PC-9 (cell line): ENCODE results near the gene ZNF638.

Source experiments
- EZH2 ChIP-seq: fragments of 200-600 bp; sonication (generic); IDR thresholded peaks from 2 replicates; pipeline ENCODE4 v1.8.0; 2017; ENCODE audit warnings: antibody characterized with exemption, low read depth
- TF ChIP-seq, protein P1 (sequence below): fragments of 200-600 bp; sonication (generic); conservative IDR thresholded peaks from 2 replicates; pipeline ENCODE4 v1.6.1; 2017; ENCODE audit warnings: mixed run types, antibody characterized with exemption, mild to moderate bottlenecking, moderate library complexity

DNA sequence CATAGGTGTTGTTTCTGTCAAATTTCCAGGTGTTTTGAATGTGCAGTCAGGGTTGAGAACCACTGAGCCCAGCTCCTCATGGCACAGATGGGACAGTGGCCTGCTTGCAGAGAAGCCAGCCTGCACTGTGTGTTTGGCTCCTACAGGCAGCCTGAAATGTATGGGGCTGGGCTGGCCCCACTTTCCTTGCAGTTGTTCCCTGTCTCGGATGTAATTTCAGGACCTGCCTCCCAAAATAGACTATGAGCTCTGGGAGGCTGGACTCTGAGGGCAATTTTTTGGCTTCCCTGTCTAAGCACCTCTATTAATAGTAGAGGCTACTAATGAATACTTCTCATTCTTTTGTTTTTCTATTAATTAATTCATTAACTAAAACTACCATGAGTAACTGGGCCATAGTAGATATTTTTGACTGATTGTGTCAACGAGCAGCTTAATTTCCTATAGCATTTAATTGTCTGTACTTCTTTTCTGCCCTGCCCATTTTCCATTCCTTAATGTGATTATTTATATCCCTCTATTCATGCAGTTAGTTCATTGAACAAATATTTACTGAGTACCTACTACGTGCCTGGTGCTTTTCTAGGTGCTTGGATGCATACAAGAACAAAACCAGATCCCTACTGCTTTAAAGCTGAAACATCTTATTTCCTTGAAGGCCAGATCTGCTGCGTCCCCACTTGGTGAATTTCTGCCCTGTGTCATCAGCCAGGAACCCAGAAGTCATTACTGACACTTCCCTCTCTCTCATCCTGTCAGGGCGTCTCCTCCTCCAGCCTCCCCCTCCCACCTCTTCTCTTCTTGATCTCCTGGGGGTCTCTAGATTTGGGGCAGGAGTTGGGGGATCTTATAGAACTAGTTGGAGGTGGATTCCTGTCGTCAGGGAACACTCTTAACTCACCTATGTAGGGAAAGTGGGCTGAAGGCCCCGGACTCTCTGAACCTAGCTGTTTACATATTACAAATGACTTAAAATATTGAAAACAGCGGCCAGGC lies 138.1 kb downstream of the ZNF638 start:
- TF ChIP-seq, protein P1, sequence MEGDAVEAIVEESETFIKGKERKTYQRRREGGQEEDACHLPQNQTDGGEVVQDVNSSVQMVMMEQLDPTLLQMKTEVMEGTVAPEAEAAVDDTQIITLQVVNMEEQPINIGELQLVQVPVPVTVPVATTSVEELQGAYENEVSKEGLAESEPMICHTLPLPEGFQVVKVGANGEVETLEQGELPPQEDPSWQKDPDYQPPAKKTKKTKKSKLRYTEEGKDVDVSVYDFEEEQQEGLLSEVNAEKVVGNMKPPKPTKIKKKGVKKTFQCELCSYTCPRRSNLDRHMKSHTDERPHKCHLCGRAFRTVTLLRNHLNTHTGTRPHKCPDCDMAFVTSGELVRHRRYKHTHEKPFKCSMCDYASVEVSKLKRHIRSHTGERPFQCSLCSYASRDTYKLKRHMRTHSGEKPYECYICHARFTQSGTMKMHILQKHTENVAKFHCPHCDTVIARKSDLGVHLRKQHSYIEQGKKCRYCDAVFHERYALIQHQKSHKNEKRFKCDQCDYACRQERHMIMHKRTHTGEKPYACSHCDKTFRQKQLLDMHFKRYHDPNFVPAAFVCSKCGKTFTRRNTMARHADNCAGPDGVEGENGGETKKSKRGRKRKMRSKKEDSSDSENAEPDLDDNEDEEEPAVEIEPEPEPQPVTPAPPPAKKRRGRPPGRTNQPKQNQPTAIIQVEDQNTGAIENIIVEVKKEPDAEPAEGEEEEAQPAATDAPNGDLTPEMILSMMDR: no peak
- TF ChIP-seq EZH2: no peak
